ENCODE data around the gene SNX25. TPM values are rescaled to one million over a fixed set of nuclear protein-coding genes. Genes with fewer than 3 reads are reported as not detected.
"Not testable (repeated sequence)": the region's sequence is repeated elsewhere in the genome, so short reads cannot be mapped to it uniquely, and the experiment has no call there.

The SNX25 gene
- total and polyA plus RNA-seq, 7 donors, result 2.5 to 40.5 (median 22.7) TPM

- H3K4me3 ChIP-seq, result no peak overlapping the region
- WGBS, 2 donors, result 96 to 98% methylated on average over 8 of the region's 8 CpGs
- no peak overlapping the region for H3K27ac ChIP-seq
- H3K4me1 ChIP-seq, result no peaks in the 10 kb centered on the region
- no peak for DNase-seq
- H3K36me3 ChIP-seq, result peaks cover 0 to 18% (median 0%) of the 10 kb centered on the region in 4 donors
- intact Hi-C loops (cut with DNase I), result no loop called here
- TF ChIP-seq CTCF (IDR thresholded peaks at IDR 0.05), result no peak
- TF ChIP-seq POLR2A (IDR thresholded peaks at IDR 0.05), result no peak
- no peak for TF ChIP-seq POLR2AphosphoS5 (IDR thresholded peaks at IDR 0.05)
- no peak for TF ChIP-seq EP300 (IDR thresholded peaks at IDR 0.05)
- H3K27me3 ChIP-seq, result no peaks in the 10 kb centered on the region
- H3K9me3 ChIP-seq, result no peaks in the 10 kb centered on the region
These were observed 150.5 kb downstream of the SNX25 start for GRCh38 chr4:185359767-185360446.

GRCh38 chr4:185361872-185362271 is 152.5 kb downstream of the SNX25 start:
- 89 to 91% methylated on average over 3 of the region's 3 CpGs for WGBS, 2 donors
- Histone ChIP-seq H3K36me3 (peaks cover 0 to 18% (median 0%) of the 10 kb centered on the region in 4 donors), H3K9me3 (no peaks in the 10 kb centered on the region), H3K4me1 (no peaks in the 10 kb centered on the region), H3K27me3 (no peaks in the 10 kb centered on the region), H3K4me3 (no peak overlapping the region), H3K27ac (no peak overlapping the region)
- TF ChIP-seq CTCF (IDR thresholded peaks at IDR 0.05), result no peak
- TF ChIP-seq POLR2AphosphoS5 (IDR thresholded peaks at IDR 0.05), result no peak
- no peak for TF ChIP-seq POLR2A (IDR thresholded peaks at IDR 0.05)
- TF ChIP-seq EP300 (IDR thresholded peaks at IDR 0.05), result no peak
- DNase-seq, result no peak
- intact Hi-C loops (cut with DNase I), result no loop called here

- H3K27me3 ChIP-seq; intact Hi-C loops (cut with DNase I); H3K9me3 ChIP-seq; DNase-seq; H3K4me3 ChIP-seq; H3K27ac ChIP-seq; H3K4me1 ChIP-seq: not testable (repeated sequence)
- 92 to 95% methylated on average over 6 of the region's 6 CpGs for WGBS, 2 donors
- H3K36me3 ChIP-seq, result peaks cover 0 to 18% (median 0%) of the 10 kb centered on the region in 4 donors
These were observed 153.2 kb downstream of the SNX25 start for GRCh38 chr4:185362570-185362969.

- Histone ChIP-seq H3K4me3 (no peak overlapping the region), H3K36me3 (peaks cover 0 to 15% (median 0%) of the 10 kb centered on the region in 4 donors), H3K27me3 (no peaks in the 10 kb centered on the region), H3K4me1 (no peaks in the 10 kb centered on the region), H3K9me3 (no peaks in the 10 kb centered on the region), H3K27ac (no peak overlapping the region)
- WGBS, 2 donors, result 88 to 91% methylated on average over 3 of the region's 3 CpGs
- no peak for DNase-seq
- TF ChIP-seq POLR2AphosphoS5 (IDR thresholded peaks at IDR 0.05) (no peak), POLR2A (IDR thresholded peaks at IDR 0.05) (no peak), CTCF (IDR thresholded peaks at IDR 0.05) (no peak), EP300 (IDR thresholded peaks at IDR 0.05) (no peak)
- intact Hi-C loops (cut with DNase I), result no loop called here
These were observed 153.9 kb downstream of the SNX25 start for GRCh38 chr4:185363251-185363650.

- TF ChIP-seq POLR2AphosphoS5 (IDR thresholded peaks at IDR 0.05) (no peak), CTCF (IDR thresholded peaks at IDR 0.05) (no peak), POLR2A (IDR thresholded peaks at IDR 0.05) (no peak), EP300 (IDR thresholded peaks at IDR 0.05) (no peak)
- 90 to 95% methylated on average over 5 of the region's 5 CpGs for WGBS, 2 donors
These were observed 155.5 kb downstream of the SNX25 start for GRCh38 chr4:185364886-185365285.

More at GRCh38 chr4:185364886-185365285, 155.5 kb downstream of the SNX25 start:
- no peak for DNase-seq
- no peaks in the 10 kb centered on the region for H3K9me3 ChIP-seq
- H3K4me1 ChIP-seq, result no peaks in the 10 kb centered on the region
- no peak overlapping the region for H3K27ac ChIP-seq
- intact Hi-C loops (cut with DNase I), result no loop called here
- H3K36me3 ChIP-seq, result peaks cover 0 to 17% (median 0%) of the 10 kb centered on the region in 4 donors
- no peak overlapping the region for H3K4me3 ChIP-seq
- H3K27me3 ChIP-seq, result no peaks in the 10 kb centered on the region
